GM18507 (cell line): ENCODE measurements around the gene EFHD2.
"Not testable (repeated sequence)": the region's sequence is repeated elsewhere in the genome, so short reads cannot be mapped to it uniquely, and the experiment has no call there.

Source experiments
- DNase-seq: peaks from one replicate; pipeline ENCODE4 v3.0.0; 2011; ENCODE audit warnings: low read depth; ENCODE audit not compliant: insufficient read length; ENCODE audit errors: extremely low spot score
- FAIRE-seq: peaks from 2 replicates; lab custom pipeline; 2011; peaks lifted over from hg19 to GRCh38; lab: Jason Lieb, UNC

Gene EFHD2

DNA sequence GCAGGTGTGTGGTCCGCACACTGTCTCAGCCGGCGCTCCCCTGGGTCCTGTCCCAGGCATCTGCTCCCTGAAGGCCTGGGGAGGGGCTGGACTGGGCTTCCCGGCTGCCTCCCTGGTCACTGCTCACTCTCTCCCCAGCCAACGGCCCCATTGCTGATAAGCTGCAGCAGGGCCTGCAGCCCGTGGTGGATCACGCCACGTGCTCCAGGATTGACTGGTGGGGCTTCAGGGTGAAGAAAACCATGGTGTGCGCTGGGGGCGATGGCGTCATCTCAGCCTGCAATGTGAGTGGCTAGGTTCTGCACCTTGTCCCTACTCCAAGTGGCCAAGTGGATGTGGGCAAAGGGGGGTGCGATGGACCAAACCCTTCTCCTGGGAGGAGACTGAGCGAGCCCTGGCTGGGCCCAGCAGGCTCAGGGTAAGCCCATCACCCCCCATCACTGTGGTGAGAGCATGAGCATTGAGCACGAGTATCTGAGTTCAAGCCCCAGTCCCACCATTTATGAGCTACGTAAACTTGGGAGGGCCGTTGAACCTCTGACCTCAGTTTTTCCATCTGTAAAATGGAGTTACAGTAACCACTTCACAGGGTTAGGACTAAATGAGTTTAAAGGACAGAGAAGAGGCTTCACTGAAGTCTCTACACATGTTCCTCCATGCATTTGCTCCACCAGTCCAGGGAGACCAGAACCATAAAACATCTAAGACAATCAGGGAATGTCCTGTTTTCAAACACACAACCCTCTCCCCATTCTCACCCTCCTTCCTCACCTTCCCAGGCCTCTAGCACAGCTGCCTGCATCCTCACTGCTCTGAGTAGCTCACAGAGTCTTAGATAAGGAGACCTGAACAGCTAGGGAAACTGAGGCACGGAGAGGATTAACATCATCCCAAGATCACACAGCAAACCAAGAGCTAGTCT lies 35.0 kb downstream of the EFHD2 start:
- FAIRE-seq = no peak
- no peak for DNase-seq

DNA sequence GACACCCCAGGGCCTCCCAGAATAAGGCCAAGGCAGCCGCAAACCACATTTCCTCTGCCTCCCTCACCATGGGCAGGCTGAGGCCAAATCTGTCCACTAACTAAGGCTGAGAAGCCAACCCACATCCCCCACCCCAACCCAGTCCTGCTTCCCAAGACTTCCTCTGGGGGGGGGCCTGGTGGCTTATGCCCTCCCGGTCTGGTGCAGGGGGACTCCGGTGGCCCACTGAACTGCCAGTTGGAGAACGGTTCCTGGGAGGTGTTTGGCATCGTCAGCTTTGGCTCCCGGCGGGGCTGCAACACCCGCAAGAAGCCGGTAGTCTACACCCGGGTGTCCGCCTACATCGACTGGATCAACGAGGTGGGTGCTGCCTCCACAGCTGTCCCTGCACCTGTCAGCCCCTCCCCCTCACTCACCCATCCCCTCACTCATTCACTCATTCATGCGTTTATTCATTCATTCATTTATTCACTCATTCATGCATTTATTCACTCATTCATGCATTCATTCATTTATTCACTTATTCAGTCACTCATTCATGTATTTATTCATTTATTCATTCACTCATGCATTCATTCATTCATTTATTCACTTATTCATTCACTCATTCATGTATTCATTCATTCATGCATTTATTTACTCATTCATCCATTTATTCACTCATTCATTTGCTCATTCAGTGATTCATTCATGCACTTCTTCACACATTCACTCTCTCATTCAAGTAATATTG lies 35.9 kb downstream of the EFHD2 start:
- no peak for FAIRE-seq
- DNase-seq = no peak

DNA sequence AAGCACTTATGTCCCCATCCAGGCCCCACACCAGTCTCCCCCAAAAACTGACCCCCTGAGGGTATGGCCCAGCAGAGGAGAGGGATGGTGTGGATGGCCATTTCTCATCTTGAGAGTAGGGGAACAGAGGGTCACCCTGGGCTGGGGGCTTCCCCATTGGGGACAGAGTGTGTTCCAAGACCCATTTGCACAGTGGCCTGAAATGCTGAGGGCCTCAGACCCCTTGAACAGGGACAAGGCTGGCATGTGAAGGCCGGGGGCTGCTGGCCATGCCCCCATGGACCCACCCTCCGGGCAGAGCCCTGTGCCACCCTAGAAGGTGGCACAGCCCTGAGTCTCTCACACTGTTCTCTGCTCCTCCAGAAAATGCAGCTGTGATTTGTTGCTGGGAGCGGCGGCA lies 36.5 kb downstream of the EFHD2 start:
- FAIRE-seq (no peak), DNase-seq (no peak)

DNA sequence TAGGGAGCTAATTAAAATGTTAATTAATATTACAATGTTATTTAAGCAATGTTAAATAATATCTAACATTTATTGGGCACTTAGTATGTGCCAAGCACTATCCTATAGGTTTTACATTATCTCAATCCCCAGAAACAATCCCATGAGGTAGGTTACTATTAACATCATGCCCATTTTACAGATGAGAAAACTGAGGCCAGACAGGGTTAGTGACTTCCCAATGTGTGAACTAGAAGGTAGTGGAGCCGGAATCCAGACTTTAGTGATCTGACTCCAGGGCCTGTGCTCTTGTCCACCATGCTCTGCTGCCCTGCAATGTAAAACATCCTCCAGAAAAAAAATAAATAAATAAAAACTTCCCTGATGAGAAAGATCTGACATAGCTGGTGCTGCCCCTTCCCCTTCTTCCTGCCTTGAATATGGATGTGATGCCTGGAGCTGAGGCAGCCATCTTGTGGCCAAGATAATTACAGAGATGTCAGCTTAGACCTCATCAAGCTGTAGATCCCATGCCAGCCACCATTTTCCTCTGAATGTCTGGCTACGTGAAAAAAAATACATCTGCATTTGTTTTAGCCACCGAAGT lies 39.3 kb downstream of the EFHD2 start:
- DNase-seq (no peak), FAIRE-seq (no peak)

DNA sequence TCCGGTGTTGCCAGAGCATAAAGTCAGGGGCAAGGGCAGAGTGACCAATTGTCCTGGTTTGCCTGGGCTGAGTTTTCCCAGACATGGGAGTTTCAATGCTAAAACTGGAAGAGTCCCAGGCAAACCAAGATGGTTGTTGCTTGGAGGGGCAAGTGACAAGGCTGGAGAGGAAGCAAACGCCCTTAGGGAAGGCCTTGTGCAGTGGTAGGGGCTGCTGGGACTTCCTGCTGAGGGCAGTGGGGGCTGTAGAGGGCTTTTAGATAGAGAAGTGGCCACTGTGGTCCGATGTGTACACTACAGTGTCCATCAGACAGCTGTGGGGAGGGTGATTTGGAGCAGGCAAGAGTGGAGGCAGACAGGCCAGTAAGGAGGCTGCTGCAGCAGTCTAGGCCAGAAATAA lies 39.9 kb downstream of the EFHD2 start:
- DNase-seq (no peak), FAIRE-seq (no peak)

DNA sequence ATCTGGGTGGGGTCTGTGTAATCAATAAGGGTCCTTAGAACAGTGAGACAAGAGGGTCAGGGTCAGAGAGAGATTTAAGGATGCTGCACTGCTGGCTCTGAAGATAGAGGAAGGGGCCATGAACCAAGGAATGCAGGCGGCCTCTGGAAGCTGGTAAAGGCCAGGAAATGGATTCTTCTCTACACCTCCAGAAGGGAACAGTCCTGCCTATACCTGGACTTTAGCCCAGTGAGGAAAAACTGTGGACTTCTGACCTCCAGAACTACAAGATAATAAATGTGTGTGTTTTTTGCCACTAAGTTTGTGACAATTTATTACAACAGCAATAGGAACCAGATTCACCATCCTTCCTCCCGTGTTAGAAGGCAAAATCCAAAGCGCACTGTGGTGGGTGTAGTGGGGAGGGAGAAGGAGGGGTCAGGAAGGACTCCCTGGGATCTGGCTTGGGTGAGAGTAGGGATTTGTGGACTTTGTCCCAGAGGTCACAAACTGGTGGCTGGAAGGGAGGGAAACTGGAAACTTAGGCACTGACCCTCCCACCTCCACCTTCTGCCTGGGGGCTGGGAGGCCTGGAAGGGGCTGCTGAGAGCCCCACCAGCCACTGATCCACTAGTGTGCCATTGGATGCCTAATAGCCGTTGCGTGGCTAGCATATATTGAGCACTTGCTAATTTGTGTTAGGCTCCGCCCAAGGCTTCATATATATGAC lies 41.5 kb downstream of the EFHD2 start:
- FAIRE-seq = no peak
- no peak for DNase-seq

DNA sequence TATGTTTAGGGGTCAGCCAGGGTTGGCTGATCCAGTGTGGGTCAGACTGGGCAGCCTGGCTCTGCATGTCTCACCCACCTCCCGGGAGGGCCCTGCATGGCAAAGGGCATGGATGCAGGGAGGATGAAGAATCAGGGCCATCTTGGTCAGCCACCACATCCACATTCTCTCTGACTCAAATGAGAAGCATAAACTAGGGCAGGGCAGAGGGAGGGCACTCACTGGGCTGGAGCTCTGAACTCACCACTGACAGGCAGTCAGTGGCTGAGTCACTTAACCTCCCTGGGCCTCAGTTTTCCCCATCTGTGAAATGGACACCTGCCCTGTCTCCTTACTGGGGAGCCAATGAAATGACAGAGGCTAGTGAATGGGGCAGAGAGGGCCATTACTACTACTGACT lies 42.5 kb downstream of the EFHD2 start:
- FAIRE-seq = no peak
- DNase-seq = no peak

DNA sequence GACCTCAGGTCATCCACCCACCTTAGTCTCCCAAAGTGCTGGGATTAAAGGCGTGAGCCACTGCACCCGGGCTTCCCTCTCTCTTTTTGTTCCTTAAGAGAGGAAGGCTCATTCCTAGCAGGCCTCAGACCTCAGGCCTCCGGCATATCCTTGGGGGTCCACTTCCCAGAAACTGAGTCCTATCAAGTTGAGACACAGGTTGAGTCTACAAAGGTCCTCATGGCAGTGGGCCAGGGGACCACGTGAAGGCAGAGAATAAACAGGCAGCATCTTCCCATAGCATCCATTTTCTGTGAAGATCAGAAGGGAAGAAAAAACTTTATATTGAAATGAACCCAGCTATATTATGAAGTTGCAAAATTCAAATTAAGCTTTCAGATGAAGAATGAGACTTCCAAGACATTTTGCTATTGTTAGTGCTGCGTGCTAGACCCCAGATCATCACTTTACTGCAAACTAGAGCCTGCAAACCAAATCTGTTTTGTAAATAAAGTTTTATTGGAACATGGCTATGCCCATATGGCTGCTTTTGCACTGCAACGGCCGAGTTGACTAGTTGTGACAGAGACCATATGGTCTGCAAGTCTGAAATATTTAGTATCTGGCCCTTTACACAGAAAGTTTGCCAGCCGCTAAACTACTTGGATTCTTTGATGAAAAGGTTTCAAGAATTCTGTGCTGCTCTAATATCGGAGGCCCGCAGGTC lies 43.3 kb downstream of the EFHD2 start:
- no peak for FAIRE-seq

DNA sequence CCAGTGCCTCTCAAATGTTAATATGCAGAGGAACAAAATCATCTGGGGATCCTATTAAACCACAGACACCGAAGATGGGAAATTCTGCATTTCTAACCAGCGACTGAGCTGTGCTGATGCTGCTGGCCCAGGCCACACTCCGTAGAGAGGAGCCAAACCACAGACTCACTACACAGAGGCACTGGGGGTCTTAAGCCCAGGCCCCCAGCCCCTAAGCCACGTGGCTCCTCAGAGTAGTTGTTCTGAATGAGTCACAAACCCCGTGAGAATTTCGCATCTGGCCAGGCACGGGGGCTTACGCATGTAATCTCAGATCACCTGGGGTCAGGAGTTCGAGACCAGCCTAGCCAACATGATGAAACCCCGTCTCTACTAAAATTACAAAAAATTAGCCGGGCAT lies 44.0 kb downstream of the EFHD2 start:
- no peak for FAIRE-seq
- DNase-seq = no peak

More for the DNA sequence above, 43.3 kb downstream of the EFHD2 start:
- DNase-seq = no peak

DNA sequence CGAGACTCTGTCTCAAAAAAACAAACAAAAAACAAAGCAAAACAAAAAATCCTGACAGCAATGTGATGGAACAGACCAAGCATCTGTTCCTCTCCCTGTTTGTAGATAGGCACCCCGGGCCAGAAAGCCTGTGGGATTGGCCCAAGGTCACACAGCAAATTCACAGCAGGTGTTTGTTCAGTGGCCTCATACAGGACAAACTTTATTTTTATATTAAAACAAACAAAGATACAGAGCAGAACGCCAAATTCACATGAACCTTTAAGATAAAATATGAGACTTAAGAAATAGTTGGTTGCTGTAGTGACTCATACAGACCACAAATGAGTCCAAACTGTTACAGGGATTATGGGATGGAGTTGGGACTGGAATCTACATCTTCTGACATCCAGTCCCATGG lies 44.6 kb downstream of the EFHD2 start:
- FAIRE-seq (no peak), DNase-seq (no peak)

DNA sequence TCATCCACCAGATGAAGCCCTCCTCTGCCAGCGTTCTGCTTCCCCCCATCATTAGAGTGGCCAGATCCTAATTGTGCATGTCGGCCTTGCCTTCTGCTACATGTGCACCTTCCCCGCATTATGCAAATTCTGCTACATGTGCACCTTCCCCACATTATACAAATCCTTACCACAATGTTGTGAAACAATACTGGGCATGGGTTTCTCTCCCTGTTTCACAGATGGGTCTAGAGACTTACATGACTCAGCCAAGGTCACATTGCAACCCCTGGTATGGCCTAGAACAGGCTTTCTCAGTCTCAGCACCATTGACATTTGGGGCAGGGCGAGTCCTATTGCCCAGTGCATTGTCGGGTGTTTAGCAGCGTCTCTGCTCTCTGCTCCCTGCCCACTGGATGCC lies 45.8 kb downstream of the EFHD2 start:
- no peak for FAIRE-seq

DNA sequence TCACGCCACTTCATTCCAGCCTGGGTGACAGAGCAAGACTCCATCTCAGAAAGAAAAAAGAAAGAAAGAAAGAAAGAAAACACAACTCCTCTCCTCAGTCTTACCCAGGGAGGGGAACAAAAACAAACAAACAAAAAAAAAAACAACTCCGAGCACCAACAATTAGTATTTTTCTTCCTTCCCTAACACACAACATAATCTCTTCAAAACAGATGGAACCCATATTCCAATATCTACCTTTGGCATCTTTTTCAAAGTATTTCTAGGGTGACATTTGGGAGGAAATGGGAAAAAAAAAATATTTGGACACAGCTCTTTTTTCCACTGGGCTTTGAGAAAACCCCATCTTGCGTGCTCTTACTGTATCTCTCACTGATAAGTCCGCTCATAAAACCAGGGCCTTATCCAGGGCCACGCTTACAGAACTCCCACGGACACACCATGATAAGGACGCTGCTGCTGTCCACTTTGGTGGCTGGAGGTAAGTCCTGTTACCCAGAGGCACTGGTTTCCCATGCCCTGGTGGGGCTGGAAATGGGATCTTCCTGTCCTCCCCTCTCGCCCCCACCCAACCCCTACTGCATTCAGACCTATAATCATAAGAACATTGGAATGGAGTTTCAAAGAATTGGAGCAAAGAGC lies 46.7 kb downstream of the EFHD2 start, which contains the start of gene CELA2A:
Gene CELA2A, plus strand, starts transcription at position 420 of the 642 bp plus-strand sequence. Its CDS starts 22 bp downstream, at position 442.
- no peak for FAIRE-seq
- DNase-seq = no peak

More for the DNA sequence above, 45.8 kb downstream of the EFHD2 start:
- no peak for DNase-seq

DNA sequence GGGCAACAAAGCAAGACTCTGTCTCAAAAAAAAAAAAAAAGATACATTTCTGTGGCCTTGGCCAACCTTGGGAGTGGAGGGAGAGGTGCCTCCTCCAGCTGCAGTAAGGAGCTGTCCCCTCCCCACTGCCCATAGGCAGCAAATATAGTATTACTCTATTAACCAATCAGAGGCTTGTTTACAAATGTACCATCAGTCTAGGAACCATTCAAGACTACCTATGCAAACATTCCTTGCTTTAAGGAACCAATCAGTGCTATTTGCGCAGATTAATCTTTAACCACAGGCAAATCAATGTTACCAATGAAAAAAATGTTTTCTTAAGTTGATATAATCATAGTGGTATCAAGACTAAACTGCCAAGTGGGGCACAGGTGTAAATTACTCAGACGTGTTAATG lies 47.9 kb downstream of the EFHD2 start:
- DNase-seq (no peak), FAIRE-seq (no peak)

DNA sequence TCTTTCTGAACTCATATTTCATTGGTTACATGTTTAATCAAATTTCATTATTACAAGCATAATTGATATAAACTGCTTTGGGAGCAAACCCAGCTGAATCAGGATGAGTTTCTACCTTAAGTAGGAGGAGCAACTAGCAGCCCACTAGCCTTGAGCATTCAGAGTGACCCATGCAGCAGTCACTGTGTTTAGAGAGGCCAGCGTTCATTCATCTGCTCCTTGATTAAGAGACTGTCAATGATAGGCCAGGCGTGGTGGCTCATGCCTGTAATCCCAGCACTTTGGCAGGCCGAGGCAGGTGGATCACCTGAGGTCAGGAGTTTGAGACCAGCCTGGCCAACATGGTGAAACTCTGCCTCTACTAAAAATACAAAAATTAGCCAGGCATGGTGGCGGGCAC lies 48.7 kb downstream of the EFHD2 start:
- not testable (repeated sequence) for FAIRE-seq, DNase-seq

DNA sequence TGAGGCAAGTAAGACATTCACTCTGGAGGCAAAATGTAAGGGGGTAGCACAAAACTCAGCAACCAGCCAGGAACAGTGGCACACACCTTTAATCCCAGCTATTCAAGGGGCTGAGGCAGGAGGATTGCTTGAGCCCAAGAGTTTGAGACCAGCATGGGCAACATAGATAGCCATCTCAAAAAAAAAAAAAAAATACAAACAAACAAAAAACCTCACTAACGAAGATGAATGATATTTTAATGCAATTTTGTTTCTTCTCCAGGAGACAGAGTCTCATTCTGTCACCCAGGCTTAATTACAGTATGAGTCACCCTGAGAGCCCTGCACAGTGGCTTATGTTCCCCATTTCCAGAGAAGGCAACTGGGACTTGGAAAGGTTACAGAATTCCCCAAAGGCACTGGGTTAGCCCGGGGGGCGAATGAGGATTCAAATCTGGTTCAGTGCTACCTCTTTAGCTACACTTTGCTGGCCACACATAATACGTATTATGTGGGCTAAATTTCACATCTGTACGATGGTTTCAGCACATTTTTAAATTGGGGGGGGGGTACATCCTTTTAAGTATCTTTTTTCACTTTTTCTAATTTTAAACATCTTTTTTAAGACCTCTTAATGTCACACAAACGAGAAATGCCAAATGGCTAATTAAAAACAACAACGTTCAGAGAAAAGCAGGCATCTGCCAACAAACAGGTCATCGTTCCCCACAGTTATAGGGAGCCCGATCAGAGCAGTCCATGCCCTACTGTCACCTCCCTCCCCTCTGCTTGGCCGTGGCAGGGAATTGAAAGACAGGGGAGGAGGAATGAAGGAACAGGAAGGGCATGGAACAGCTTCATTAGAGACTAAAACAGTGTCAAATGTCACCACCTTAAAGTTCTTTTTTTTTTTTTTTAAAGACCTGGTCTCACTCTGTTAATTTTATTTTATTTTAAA lies 50.4 kb downstream of the EFHD2 start:
- no peak for FAIRE-seq
- no peak for DNase-seq

DNA sequence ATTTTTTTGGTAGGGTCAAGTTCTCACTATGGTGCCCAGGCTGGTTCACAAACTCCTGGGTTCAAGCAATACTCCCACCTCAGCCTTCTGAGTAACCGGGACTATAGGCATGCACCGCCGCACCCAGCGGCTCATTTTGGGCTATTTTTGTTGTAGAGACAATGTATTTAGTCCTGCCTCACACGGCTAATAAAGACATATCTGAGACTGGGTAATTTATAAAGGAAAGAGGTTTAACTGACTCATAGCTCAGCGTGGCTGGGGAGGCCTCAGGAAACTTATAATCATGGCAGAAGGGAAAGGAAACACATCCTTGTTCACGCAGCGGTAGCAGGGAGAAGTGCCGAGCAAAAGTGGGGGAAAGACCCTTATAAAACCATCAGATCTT lies 51.0 kb downstream of the EFHD2 start:
- FAIRE-seq (no peak), DNase-seq (no peak)

DNA sequence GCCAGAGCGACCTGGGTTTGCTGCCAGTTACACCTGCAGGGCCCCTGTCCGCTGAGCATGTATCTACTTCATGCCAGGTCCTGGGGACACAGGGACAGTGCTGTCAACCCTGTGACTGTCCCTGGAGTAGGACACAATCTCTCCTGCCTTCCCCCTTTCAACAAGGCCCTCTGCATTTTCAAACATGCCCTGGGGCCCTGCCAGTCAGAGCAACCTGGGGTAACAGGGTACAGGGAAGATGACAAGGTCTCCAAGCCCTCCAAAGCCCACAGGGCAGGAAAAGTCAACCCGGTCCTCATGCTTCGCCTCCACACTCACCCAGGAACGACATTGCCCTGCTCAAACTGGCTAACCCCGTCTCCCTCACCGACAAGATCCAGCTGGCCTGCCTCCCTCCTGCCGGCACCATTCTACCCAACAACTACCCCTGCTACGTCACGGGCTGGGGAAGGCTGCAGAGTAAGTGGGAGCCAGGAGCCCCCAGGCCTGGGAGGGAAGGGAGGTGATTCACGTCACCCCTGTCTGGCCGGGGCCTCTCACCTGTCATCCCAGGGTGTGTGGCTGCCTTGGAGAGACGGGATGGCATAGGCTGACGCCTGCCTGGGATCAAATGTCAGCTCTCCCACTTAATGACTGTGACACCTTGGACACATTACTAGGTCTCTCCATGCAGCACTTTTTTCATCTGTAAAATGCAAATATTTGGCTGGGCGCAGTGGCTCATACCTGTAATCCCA lies 53.5 kb downstream of the EFHD2 start:
- FAIRE-seq, DNase-seq: not testable (repeated sequence)
